ENCODE data around the gene PACRG. TPM values are rescaled to one million over a fixed set of nuclear protein-coding genes. Genes with fewer than 3 reads are reported as not detected.
A peak's percentile ranks its signal among the peaks of the same experiment; 100 is the strongest.

PACRG gene
- total RNA-seq, 2 donors from 2014 or later, result 13.0 TPM; not detected in 1

GRCh38 chr6:163177892-163178420 lies 450.2 kb downstream of the PACRG start:
- H3K27ac ChIP-seq, result no peak overlapping the region
- no peaks in the 10 kb centered on the region for H3K9me3 ChIP-seq
- no peaks in the 10 kb centered on the region for H3K4me1 ChIP-seq (ENCODE audit: control insufficient read depth in 1 of 2, low read depth in 2 of 2)
- DNase-seq (ENCODE audit: low spot score) (no peak), ATAC-seq (ENCODE audit: insufficient number of reproducible peaks, low FRiP score, low read depth) (no peak)
- no peak for TF ChIP-seq CTCF (IDR thresholded peaks at IDR 0.05)
- no peaks in the 10 kb centered on the region for H3K27me3 ChIP-seq (replicated peaks; ENCODE audit: insufficient read depth)
- no peaks in the 10 kb centered on the region for H3K36me3 ChIP-seq
- H3K4me3 ChIP-seq, result no peak overlapping the region

- no peak for ATAC-seq (ENCODE audit: insufficient number of reproducible peaks, low FRiP score, low read depth)
- no peaks in the 10 kb centered on the region for H3K27me3 ChIP-seq (replicated peaks; ENCODE audit: insufficient read depth)
- no peak for DNase-seq (ENCODE audit: low spot score)
- no peak overlapping the region for H3K27ac ChIP-seq
- H3K4me1 ChIP-seq (ENCODE audit: control insufficient read depth in 1 of 2, low read depth in 2 of 2), result peaks cover 4 to 10% of the 10 kb centered on the region in 2 donors
- no peaks in the 10 kb centered on the region for H3K9me3 ChIP-seq
- TF ChIP-seq CTCF (IDR thresholded peaks at IDR 0.05), result no peak
- H3K36me3 ChIP-seq, result no peaks in the 10 kb centered on the region
- no peak overlapping the region for H3K4me3 ChIP-seq
These were observed 451.3 kb downstream of the PACRG start for GRCh38 chr6:163179061-163179460.

GRCh38 chr6:163179721-163180120 lies 451.9 kb downstream of the PACRG start:
- H3K36me3 ChIP-seq, result no peaks in the 10 kb centered on the region
- ATAC-seq (ENCODE audit: insufficient number of reproducible peaks, low FRiP score, low read depth) (no peak), DNase-seq (ENCODE audit: low spot score) (no peak)
- no peak overlapping the region for H3K27ac ChIP-seq
- H3K4me1 ChIP-seq (ENCODE audit: control insufficient read depth in 1 of 2, low read depth in 2 of 2), result peaks cover 7 to 12% of the 10 kb centered on the region in 2 donors
- H3K27me3 ChIP-seq (replicated peaks; ENCODE audit: insufficient read depth), result no peaks in the 10 kb centered on the region
- H3K9me3 ChIP-seq, result no peaks in the 10 kb centered on the region
- TF ChIP-seq CTCF (IDR thresholded peaks at IDR 0.05), result no peak
- H3K4me3 ChIP-seq, result no peak overlapping the region

- ATAC-seq (ENCODE audit: insufficient number of reproducible peaks, low FRiP score, low read depth), result no peak
- TF ChIP-seq CTCF (IDR thresholded peaks at IDR 0.05), result peak; percentile 52
- H3K36me3 ChIP-seq, result no peaks in the 10 kb centered on the region
- no peak overlapping the region for H3K4me3 ChIP-seq
- no peak overlapping the region for H3K27ac ChIP-seq
- peaks cover 7 to 12% of the 10 kb centered on the region in 2 donors for H3K4me1 ChIP-seq (ENCODE audit: control insufficient read depth in 1 of 2, low read depth in 2 of 2)
- H3K27me3 ChIP-seq (replicated peaks; ENCODE audit: insufficient read depth), result no peaks in the 10 kb centered on the region
- H3K9me3 ChIP-seq, result no peaks in the 10 kb centered on the region
- no peak for DNase-seq (ENCODE audit: low spot score)
These were observed 453.2 kb downstream of the PACRG start for GRCh38 chr6:163180874-163181541.

GRCh38 chr6:163181666-163182180 lies 453.9 kb downstream of the PACRG start:
- no peaks in the 10 kb centered on the region for H3K36me3 ChIP-seq
- ATAC-seq (ENCODE audit: insufficient number of reproducible peaks, low FRiP score, low read depth) (no peak), DNase-seq (ENCODE audit: low spot score) (no peak)

More at GRCh38 chr6:163181666-163182180, 453.9 kb downstream of the PACRG start:
- H3K27ac ChIP-seq, result no peak overlapping the region
- H3K4me1 ChIP-seq (ENCODE audit: control insufficient read depth in 1 of 2, low read depth in 2 of 2), result peaks cover 7 to 12% of the 10 kb centered on the region in 2 donors
- TF ChIP-seq CTCF (IDR thresholded peaks at IDR 0.05), result no peak
- H3K27me3 ChIP-seq (replicated peaks; ENCODE audit: insufficient read depth), result no peaks in the 10 kb centered on the region
- H3K9me3 ChIP-seq, result no peaks in the 10 kb centered on the region
- H3K4me3 ChIP-seq, result no peak overlapping the region

All from thoracic aorta (tissue), 2 donors.